HG03342 (cell line): ENCODE measurements around the gene FAM168B.
A peak's percentile ranks its signal among the peaks of the same experiment; 100 is the strongest.
"Not testable (repeated sequence)": the region's sequence is repeated elsewhere in the genome, so short reads cannot be mapped to it uniquely, and the experiment has no call there.

Source experiments
- ATAC-seq: cut with Tn5 transposase; IDR thresholded peaks from one replicate; pipeline ENCODE4 v1.9.1; 2021; ENCODE audit warnings: mild to moderate bottlenecking, moderate library complexity; ENCODE audit not compliant: unreplicated experiment

The FAM168B gene, protein sequence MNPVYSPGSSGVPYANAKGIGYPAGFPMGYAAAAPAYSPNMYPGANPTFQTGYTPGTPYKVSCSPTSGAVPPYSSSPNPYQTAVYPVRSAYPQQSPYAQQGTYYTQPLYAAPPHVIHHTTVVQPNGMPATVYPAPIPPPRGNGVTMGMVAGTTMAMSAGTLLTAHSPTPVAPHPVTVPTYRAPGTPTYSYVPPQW

DNA sequence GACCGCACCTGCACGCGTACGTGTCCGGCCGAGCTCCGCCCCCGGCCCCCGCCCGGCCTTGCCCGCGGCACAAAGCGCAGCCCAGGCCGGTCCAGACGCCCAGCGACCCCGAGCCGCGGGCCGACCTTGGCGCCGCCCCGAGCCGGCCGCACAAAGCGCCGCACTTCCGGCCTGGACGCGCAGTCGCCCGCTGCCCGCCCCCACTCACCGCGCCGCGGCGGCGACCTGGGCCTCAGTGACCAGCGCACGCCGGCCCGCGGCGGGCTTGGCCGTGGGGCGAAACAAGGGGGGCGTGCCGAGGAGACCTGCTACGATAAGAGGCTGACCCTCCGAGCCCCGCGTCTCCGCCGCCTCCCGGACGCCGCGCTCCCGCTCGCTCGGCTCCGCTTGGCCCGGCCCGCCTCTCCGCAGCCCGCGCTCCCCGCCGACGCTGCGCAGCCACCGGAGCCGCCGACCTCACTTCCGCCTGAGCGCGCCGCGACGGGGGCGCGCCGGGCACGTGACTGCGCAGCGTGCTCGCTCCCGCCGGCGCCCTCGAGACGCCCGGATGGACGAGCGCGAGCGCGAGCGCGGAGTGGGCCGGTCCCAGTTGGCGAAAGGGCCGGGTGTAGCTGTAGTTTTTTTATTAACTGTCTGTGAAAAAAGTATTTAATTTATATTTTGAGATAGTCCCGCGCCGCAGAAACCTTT lies at the start of gene FAM168B:
FAM168B (minus strand) TSS at position 455 of the 690 bp plus-strand sequence. CDS start 10,814 bp downstream, outside the sequence.
- peak; percentile 77 for ATAC-seq

DNA sequence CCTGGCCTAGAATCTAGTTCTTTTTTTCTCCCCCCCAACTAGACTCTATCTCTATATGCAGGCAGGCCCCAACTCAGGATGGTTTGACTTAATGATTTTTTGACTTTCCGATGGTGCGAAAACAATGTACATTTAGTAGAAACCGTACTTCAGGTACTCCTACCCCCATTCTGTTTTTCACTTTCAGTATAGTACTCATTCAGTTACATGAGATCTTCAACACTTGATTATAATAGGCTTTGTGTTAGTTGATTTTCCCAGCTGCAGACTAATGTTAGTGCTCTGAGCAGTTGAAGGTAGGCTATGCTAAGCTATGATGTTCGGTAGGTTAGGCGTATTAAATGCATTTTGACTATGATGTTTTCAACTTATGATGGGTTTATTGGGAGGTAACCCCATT lies 49.6 kb upstream of the FAM168B start:
- no peak for ATAC-seq

DNA sequence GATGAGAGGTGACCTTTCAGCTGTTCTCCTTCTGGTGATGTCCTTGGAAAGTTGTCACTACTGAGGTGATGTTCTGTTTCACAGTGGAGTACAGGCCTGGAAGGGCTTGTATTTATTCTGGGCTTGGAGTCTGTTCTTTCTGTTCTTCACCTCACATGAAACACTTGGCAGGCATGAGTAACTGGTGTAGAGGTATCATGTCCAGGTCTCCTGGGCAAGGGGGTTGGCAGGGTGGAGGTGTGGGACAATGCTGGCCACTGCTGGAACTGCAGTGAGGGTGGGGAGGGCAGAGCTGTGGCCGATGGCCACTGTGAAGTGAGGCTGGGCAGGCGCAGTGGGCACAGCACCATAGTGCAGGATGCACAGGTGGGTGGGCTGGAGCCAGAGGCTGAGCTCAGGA lies 47.3 kb upstream of the FAM168B start:
- ATAC-seq = no peak

DNA sequence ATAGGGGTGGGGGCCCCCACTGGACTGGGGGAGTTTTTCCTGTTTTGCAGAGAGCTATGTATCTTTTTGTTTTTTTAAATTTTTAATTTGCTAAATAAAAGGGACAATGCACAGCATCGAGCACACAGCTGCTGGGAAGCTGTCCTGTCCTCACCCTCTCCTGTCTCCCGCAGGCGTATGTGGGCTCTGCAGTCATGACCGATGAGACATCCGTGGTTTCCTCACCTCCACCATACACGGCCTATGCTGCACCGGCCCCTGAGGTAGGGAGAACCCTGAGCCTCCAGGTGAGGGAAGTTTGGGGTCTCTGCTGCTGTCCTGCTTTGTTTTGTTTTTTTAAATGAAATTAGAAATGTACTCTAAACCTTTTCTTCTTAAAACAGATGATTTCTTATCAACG lies 39.5 kb upstream of the FAM168B start:
- no peak for ATAC-seq

DNA sequence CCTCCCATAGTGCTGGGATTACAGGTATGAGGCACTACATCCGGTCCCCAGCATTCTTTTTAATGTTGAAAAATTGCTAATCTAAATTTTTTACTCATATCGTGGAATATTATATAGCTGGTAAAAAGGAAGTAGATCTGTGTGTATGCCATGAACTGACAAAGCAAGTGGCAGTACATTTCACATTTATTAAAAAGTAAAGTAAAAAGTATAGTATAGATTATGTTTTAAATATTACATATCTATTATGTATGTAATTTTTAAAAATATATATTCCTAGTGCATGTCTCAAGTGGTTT lies 37.0 kb upstream of the FAM168B start:
- ATAC-seq = no peak

DNA sequence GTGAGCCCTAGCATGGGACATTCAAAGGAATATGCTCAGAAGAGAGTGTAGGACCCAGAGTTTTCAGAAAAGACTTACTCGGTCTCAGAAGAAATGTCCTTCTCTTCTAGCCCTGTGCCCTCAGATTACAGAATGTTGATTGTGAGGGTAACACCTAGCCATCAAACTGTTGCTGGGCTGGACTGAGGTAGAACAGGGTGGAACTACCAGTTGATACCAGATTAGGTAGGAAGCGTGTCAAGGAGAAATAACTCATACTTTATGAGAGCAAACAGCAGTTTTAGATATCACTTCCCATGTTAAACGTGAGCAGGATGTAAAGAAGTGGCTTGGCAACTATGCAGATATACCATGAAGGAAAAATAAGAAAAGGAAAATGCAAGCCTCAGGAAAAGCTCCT lies 34.7 kb upstream of the FAM168B start:
- ATAC-seq = no peak

DNA sequence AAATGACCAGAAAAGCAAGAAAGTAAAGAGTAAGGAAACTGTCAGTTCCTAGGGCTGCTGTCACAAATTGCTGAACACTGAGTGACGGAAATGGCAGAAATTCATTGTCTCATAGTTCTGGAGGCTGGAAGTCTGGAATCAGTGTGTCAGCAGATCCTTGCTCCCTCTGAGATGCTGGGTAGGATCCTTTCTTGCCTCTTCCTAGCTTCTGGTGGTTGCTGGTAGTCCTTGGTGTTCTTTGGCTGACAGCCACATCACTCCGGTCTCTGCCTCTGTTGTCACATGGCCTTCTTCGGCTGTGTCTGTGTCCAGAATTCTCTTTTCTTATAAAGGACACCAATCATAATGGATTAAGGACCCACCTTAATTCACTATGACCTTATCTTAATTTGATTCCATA lies 33.8 kb upstream of the FAM168B start:
- ATAC-seq = no peak

DNA sequence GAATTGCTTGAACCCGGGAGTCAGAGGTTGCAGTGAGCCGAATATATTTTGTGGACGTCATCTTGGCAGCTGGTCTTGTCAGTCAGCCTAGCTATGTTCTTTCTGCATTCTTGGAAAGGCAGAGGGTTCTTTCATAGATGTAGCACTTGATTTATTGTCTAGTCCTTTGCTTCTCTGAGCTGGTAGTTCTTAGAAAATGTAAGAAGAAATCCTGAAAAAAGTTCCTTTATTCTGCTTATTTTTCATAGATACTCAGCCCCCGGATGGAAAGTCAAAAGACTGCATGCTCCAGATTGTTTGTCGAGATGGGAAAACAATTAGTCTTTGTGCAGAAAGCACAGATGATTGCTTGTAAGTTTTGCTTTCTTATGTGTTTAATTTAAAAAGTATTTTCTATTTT lies 33.2 kb upstream of the FAM168B start:
- ATAC-seq = no peak

DNA sequence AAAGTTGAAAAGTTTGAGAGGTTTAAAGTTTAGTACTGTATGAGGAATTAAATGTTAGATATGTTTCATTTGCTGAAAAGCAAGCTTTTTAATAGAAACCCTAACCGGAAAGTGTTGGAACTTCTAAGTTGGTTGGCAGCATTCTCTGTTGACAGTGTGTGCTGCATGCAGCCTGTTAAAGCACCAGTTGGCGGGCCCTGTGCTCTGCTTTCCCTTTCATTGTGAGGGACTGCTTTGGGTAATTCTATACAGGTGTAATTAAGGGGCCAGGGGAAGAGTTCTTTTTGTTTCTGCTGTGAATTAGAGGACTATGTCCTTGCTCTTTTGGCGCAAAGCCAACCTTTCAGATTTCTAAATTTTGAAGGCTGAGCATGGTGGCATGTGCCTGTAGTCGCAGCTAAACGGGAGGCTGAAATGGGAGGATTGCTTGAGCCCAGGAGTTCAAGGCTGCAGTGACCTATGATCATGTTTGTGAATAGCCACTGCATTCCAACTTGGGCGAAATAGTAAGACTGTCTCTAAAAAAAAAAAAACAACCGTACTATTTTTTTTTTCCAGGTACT lies 32.0 kb upstream of the FAM168B start:
- ATAC-seq = no peak

DNA sequence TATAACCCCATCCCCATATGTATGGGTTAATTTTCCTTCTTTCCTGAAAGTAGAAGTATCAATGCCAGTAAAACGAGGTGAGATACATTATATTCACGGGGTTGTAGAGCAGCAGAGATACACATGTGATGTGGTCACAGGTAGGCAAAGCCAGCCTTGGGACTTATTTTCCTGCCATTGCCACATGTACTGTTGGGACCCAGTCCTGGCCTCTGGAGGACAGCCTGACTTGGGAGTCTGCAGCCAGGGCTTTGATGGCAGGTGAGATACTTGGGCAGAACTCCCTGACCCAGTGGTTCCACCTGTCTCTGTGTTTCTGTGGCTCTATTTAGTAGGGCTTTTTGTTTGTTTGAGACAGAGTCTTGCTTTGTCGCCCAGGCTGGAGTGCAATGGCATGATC lies 29.9 kb upstream of the FAM168B start:
- ATAC-seq = no peak

DNA sequence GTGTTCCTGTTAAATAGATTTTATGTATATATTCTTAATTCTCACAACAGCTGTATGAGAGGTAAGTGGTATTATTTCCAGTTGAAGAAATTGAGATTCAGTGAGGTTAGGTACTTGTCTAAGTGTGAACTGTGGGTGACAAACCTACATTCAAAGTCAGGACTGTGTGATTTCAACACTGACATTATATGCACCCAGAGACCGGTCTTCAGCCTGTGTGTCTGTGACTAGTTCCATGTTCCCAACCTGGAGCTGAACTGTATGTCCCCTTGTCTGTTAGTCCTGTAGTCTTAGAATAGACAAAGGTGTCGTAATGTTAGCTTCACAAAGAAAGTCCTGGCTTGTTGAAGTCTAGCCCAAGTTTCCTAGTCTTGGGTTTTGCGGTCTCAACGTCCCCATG lies 29.2 kb upstream of the FAM168B start:
- no peak for ATAC-seq

DNA sequence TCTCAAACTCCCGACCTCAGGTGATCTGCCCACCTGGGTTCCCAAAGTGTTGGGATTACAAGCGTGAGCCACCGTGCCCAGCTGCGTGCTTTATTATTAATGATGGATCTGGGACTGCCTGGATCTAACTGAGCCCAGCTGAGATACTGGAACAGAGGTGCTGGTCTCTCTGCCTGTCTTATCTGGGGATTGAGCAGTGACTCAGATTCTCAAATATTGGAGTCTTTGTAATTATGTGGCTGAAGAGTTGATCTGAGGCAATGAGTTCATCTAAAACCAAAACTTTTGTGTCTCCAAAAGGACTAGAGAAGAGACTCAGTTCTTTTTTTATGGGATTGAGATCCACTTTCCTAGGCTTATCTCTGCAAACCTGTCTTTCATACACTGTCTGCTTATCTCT lies 28.2 kb upstream of the FAM168B start:
- ATAC-seq = no peak

DNA sequence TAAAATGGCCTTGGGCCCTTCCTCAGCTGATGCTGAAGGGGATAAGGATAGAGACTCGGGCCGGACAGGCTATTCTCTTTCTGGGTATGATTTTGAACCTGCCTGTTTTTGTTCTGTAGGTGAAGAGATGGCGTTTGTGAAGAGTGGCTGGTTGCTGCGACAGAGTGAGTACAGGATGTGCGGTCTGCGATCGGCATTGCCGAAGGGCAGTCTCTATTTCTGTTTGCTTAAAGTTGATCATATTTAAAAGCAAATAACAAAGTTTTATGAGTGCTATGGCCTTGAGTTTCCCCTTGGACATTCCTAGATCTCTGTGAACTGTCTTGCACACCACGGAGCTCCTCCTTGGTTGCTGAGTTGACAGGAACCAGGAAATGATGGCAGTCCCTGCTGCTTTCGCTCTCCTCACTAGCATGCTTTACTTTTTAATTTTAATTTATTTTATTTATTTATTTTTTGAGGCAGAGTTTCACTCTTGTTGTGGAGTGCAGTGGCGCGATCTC lies 27.6 kb upstream of the FAM168B start:
- no peak for ATAC-seq

DNA sequence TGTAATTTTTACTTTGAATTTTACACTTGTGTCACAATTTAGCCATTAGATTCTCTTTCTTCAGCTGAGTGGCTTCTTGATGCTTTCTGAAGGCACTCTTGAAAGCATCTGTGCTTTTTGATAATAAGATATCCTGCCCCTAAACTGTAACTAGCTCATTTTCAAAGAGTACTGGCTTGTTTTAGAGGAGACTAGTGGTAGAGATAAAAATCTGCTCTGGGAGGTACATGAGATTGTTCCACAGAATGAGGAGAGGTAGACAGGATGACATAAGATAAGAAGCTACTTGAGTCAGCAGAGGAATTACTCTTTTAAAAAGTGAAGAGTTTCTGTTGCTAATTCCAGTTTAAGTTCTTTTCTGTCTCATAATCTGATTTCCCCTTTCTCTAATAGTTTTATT lies 22.5 kb upstream of the FAM168B start:
- ATAC-seq = no peak

DNA sequence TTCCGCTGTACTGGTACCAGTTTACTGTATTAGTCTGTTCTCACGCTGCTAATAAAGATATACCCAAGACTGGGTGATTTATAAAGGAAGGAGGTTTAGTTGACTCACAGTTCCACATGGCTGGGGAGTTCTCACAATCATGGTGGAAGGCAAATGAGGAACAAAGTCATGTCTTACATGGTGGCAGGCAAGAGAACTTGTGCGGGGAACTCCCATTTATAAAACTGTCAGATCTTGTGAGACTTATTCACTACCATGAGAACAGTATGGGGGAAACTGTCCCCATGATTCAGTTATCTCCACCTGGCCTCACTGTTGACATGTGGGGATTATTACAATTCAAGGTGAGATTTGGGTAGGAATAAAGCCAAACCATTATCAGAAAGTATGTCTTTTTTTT lies 21.7 kb upstream of the FAM168B start:
- not testable (repeated sequence) for ATAC-seq

DNA sequence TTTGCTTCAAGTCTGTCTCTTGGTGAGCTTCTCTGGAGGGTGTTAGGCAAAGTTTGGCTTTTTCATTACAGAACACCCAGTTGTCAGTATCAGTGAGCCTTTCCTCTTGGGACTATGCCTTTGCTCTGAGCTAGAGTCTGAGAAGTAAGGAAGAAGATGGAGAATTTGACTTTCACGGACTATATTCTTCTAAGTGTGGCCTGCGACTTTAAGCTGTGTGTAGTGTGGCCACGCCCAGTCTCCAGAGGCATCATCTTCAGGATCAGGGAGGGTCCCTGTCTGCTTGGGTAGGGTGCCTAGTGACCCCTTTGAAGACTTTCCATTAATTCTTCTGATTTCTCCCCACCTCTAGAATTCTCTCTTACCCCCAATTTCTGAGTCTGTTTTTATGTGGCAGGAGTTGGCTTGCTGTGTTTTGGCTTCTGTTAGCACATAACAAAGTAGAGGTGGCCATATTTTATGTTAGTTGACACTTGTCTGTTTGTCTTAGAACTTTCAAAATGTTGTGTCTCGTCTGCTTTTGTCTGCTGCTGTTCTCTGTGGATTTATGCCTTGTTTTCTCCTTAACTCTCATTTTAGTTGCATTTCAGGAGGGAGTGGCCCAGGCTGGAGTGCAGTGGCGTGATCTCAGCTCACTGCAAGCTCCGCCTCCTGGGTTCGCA lies 20.4 kb upstream of the FAM168B start:
- no peak for ATAC-seq

DNA sequence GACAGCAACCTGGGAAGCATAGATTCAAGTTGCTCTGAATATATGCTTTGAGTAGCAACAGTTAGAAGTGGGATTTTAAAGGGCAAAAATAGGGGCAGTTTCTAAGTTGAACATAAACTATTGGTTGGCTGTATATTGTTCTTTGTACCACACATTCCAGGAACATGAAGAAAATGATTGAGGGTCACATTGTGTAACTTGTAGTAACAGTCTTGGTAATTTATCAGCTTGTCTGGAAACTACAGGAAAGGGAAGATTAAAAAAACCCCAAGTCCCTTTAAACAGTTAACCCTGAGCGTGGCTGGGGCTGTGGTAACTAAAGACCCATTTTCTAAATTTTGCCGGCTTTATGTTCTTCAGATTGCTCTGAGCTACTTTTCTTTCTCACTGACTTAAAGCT lies 19.3 kb upstream of the FAM168B start:
- ATAC-seq = no peak

DNA sequence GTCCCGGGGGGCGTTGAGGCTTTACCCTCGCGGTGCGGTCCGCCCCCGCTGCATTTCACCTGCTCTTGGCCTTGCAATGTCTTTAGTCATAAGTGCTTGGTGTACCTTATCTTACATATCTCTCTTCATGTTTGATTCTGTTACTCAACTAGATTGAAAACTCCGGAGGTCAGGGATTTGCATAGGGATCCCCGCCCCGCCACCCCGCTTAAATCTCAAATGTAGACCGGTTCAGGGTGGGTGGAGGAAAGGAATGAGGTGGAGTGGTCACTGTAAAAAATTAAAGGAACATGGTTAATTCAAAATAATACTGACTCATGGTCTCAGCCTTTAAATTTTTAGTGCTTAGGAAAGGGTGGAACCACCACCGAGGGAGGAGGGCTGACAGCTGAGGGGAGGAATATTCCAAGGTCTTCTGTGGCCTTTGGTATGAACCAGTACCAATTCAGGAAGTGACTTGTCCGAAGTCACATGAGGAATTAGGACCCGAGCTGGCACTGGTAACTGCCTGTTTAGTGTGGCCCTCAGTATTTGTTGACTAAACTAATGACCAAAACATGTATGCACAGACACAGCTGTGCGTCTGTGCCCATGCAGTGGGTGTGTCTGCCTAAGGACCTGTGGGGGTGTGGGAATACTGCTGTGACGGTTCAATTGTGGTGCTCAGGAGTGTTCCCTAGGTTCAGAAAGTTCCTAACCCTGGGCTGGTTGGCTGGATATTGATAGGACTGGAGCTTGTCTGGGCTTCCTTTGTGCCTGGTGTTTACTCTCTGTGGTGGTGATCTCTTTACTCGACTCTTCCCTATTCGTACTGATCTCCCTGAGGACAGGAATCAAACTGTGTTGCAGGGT lies 12.9 kb upstream of the FAM168B start:
- ATAC-seq = peak; percentile 41

DNA sequence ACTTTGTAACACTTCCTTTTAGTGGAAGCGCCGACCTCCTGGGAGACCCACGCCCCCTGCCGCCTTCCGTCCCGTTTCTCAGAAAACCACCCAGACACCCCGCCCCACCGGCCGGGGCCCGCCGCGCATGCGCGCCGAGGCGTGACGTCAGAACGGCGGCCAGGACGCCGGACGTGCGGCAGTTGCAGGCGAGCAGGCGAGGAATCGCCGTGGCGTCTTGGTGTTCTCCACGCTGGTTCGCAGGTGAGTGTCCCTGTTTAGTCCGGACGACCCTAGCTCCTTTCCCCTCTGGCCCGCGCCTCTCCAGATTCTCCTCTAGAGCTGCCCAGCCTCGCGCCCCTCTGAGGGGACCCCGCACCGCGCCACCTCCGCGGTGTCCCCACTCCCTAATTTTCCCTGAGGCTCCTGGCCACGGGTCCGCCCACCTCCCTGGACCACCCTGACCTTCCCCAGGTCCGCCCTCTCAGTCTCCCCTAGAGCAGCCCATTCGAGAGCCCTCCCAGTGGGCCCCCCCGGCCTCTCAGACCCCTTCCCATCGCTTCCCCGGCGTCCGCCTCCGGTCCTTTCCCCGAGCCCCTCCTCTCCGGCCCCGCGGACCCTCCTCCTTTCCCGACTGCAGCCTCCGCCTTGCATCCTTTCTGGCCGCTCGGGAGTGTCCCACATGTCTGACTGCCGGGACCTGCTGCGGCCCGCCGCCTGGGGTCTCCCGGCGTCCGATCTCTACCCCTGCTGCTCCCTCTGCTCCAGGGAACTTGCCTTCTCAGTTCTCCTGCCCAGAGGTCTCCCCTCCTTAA lies 12.1 kb upstream of the FAM168B start, which contains the start of gene PLEKHB2:
PLEKHB2 (plus strand) TSS at position 181 of the 794 bp plus-strand sequence. CDS start 15,606 bp downstream, outside the sequence.
- peak; percentile 73 for ATAC-seq

DNA sequence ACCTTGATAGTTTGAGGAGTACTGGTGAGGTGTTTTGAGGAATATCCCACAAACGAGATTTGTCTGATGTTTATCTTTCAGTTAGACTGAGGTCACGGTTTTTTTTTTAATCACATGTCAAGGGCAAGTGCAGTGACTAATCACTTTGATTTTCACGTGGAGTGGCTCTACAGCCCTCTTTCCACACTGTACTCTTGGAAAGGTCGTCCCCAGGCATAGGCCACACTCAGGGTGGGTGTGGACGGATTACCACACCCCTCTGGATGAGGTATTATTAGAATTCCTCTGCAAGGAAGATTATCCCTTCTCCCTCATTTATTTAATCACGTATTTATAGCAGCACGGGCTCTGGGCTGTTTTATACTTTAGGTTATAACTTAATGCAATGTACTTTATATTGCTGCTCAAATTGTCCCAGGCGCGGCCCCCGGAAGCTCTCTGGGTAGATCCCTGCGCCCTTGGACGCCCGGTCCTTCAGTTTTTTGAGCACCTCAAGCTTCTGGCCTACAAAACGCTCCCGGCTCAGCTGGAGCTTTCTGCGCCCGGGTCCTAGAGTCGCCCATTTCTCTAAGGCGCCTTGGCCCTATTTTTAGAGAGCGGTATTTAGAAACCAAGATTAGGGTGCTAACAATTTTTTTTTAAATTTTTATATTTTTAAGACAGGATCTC lies 11.4 kb upstream of the FAM168B start:
- peak; percentile 74 for ATAC-seq
